NB4 (cell line): Measurements from ENCODE around the gene IDI2.

Source experiments
- CTCF ChIP-seq: IDR thresholded peaks from one replicate; pipeline ENCODE4 v1.5.1; 2012; ENCODE audit warnings: low read depth, low read length
- MAX ChIP-seq: IDR thresholded peaks from 2 replicates; pipeline ENCODE4 v1.6.1; 2011; ENCODE audit warnings: low read depth, low read length
- POLR2A ChIP-seq: IDR thresholded peaks from 2 replicates; pipeline ENCODE4 v1.6.1; 2011; ENCODE audit warnings: mild to moderate bottlenecking; ENCODE audit not compliant: insufficient read length; ENCODE audit errors: extremely low read depth

- no peak for TF ChIP-seq CTCF
- TF ChIP-seq POLR2A, result no peak
- TF ChIP-seq MAX, result no peak
Measured at GRCh38 chr10:1020460-1020859, 5.2 kb downstream of the IDI2 start.
